HG03460 (cell line): ENCODE measurements around the gene HOXD9.

Experiments
- ATAC-seq: cut with Tn5 transposase; IDR thresholded peaks from one replicate; pipeline ENCODE4 v1.9.1; 2021; ENCODE audit not compliant: unreplicated experiment

Gene HOXD9

GRCh38 chr2:176098366-176099158, 24.0 kb upstream of the HOXD9 start:
- no peak for ATAC-seq

- ATAC-seq, result no peak
Observed at GRCh38 chr2:176099159-176099727, 23.3 kb upstream of the HOXD9 start.

- ATAC-seq, result no peak
Observed at GRCh38 chr2:176099728-176100546, 22.6 kb upstream of the HOXD9 start, which contains the start of gene HOXD12. Gene HOXD12 (plus strand): TSS chr2:176099795. CDS start chr2:176099802, 7 bp downstream.

- ATAC-seq, result no peak
Observed at GRCh38 chr2:176100547-176101140, 21.9 kb upstream of the HOXD9 start.

- no peak for ATAC-seq
Observed at GRCh38 chr2:176101216-176101830, 21.2 kb upstream of the HOXD9 start.

- no peak for ATAC-seq
Observed at GRCh38 chr2:176101842-176102241, 20.7 kb upstream of the HOXD9 start.

GRCh38 chr2:176102309-176102866, 20.1 kb upstream of the HOXD9 start:
- no peak for ATAC-seq

- no peak for ATAC-seq
Observed at GRCh38 chr2:176103194-176103593, 19.3 kb upstream of the HOXD9 start.

- ATAC-seq, result no peak
Observed at GRCh38 chr2:176103742-176104315, 18.7 kb upstream of the HOXD9 start.

- ATAC-seq, result no peak
Observed at GRCh38 chr2:176104316-176105077, 18.0 kb upstream of the HOXD9 start.

- ATAC-seq, result no peak
Observed at GRCh38 chr2:176105078-176105729, 17.3 kb upstream of the HOXD9 start.

- no peak for ATAC-seq
Observed at GRCh38 chr2:176105730-176106580, 16.6 kb upstream of the HOXD9 start.

- ATAC-seq, result no peak
Observed at GRCh38 chr2:176106581-176107539, 15.7 kb upstream of the HOXD9 start, which contains the start of gene HOXD11. Gene HOXD11 (plus strand): TSS chr2:176107280. CDS start chr2:176107356, 76 bp downstream.

- no peak for ATAC-seq
Observed at GRCh38 chr2:176107731-176108181, 14.8 kb upstream of the HOXD9 start.

- no peak for ATAC-seq
Observed at GRCh38 chr2:176109192-176109901, 13.2 kb upstream of the HOXD9 start.

- ATAC-seq, result no peak
Observed at GRCh38 chr2:176109946-176110345, 12.6 kb upstream of the HOXD9 start.
